Measurements from ENCODE around the gene OXGR1. TPM values are rescaled to one million over a fixed set of nuclear protein-coding genes. Genes with fewer than 3 reads are reported as not detected.

OXGR1 gene
- total and polyA plus RNA-seq, 9 of the 15 experiments (the other 6 are each of a cell fraction or from before 2014, with no cell fraction given): 0.03 TPM; not detected in 8

- no peak overlapping the region for H3K9ac ChIP-seq (ENCODE audit: insufficient read depth in 1 of 2, low read depth in 2 of 2, low read length in 2 of 2)
- no peaks in the 10 kb centered on the region for H3K9me3 ChIP-seq (replicated peaks; ENCODE audit: control insufficient read depth, insufficient read depth, low read depth, low read length)
- H3K9me1 ChIP-seq (ENCODE audit: control insufficient read depth, insufficient read depth, low read length): no peaks in the 10 kb centered on the region
- no peaks in the 10 kb centered on the region for H4K20me1 ChIP-seq (replicated peaks; ENCODE audit: control insufficient read depth, insufficient read depth, low read length)
- CTCF ChIA-PET (ENCODE audit: low intra/inter-chr PET ratio): interaction anchor here (0.7 to 1.2 kb wide), 2 partner anchors 328 to 536 kb away, joined by 3 read pairs; no protein-coding TSS in a partner anchor
- DNase-seq (ENCODE audit: extremely low read depth in 1 of 4, low spot score in 3 of 4) (peak; percentile 7 to 35 (median 17)), FAIRE-seq (peak; percentile 55), ATAC-seq (peak; percentile 82)
- no peak overlapping the region for H2AFZ ChIP-seq (ENCODE audit: low read depth, low read length)
- H3K4me2 ChIP-seq (ENCODE audit: insufficient read depth, low read length): no peak overlapping the region
- POLR2A ChIA-PET: no interaction called here
- WGBS (ENCODE audit: insufficient coverage, low coverage, missing lambda C conversion rate): 4% methylated on average over 2 of the region's 2 CpGs
- no peak overlapping the region for H3K27ac ChIP-seq (ENCODE audit: extremely low read depth, low read depth, low read length)
- H3K4me1 ChIP-seq (replicated peaks in 1 of 2; ENCODE audit: control insufficient read depth in 2 of 2, insufficient read depth in 2 of 2, low read length in 2 of 2): no peaks in the 10 kb centered on the region
- H3K79me2 ChIP-seq (ENCODE audit: control insufficient read depth, insufficient read depth, low read length): no peaks in the 10 kb centered on the region
- intact Hi-C loops (cut with micrococcal nuclease): loop anchor here (2.0 to 5.0 kb wide), 3 partner anchors 182 to 536 kb away; no protein-coding TSS in a partner anchor
- no peak overlapping the region for H3K4me3 ChIP-seq
- no TSS peak for BruUV-seq (replicated peaks)
- no peaks in the 10 kb centered on the region for H3K27me3 ChIP-seq (ENCODE audit: control insufficient read depth in 2 of 2, insufficient read depth in 2 of 2, low read length in 2 of 2)
- H3K36me3 ChIP-seq (ENCODE audit: control insufficient read depth, insufficient read depth, low read length): no peaks in the 10 kb centered on the region
- in situ Hi-C loops (cut with MboI): no loop called here
- TF ChIP-seq GATA2 (CRISPR knock-in tag; IDR thresholded peaks at IDR 0.05) (no peak), XRCC3 (IDR thresholded peaks at IDR 0.05) (no peak), ZNF584 (CRISPR knock-in tag; IDR thresholded peaks at IDR 0.05; ENCODE audit: low read depth) (no peak), NCOR1 (IDR thresholded peaks at IDR 0.05) (no peak), ZNF764 (CRISPR knock-in tag; IDR thresholded peaks at IDR 0.05; ENCODE audit: low read depth) (no peak), SMARCE1 (IDR thresholded peaks at IDR 0.05) (no peak), FOXM1 (IDR thresholded peaks at IDR 0.05; ENCODE audit: low read depth) (no peak), FOXM1 (CRISPR knock-in tag; IDR thresholded peaks at IDR 0.05; ENCODE audit: low read depth) (no peak), CREM (IDR thresholded peaks at IDR 0.05; ENCODE audit: low read depth) (no peak), ZNF124 (CRISPR knock-in tag; IDR thresholded peaks at IDR 0.05) (no peak), TBL1XR1 (IDR thresholded peaks at IDR 0.05; ENCODE audit: low read length in 2 of 2) (no peak), NCOA6 (IDR thresholded peaks at IDR 0.05) (no peak), ETV5 (CRISPR knock-in tag; IDR thresholded peaks at IDR 0.05; ENCODE audit: low read depth) (no peak), SNRNP70 (optimal IDR thresholded peaks at IDR 0.05; ENCODE audit: low read depth, low read length) (no peak), CEBPG (CRISPR knock-in tag; IDR thresholded peaks at IDR 0.05) (no peak), CEBPG (tag; conservative IDR thresholded peaks at IDR 0.05 in 1 of 2, IDR thresholded peaks at IDR 0.05 in 1 of 2) (no peak), DPF2 (IDR thresholded peaks at IDR 0.05) (no peak), CSDE1 (IDR thresholded peaks at IDR 0.05) (no peak), SMARCC2 (IDR thresholded peaks at IDR 0.05; ENCODE audit: low read depth) (no peak), HOMEZ (CRISPR knock-in tag; IDR thresholded peaks at IDR 0.05) (no peak)
- TF ChIP-seq, protein P1, sequence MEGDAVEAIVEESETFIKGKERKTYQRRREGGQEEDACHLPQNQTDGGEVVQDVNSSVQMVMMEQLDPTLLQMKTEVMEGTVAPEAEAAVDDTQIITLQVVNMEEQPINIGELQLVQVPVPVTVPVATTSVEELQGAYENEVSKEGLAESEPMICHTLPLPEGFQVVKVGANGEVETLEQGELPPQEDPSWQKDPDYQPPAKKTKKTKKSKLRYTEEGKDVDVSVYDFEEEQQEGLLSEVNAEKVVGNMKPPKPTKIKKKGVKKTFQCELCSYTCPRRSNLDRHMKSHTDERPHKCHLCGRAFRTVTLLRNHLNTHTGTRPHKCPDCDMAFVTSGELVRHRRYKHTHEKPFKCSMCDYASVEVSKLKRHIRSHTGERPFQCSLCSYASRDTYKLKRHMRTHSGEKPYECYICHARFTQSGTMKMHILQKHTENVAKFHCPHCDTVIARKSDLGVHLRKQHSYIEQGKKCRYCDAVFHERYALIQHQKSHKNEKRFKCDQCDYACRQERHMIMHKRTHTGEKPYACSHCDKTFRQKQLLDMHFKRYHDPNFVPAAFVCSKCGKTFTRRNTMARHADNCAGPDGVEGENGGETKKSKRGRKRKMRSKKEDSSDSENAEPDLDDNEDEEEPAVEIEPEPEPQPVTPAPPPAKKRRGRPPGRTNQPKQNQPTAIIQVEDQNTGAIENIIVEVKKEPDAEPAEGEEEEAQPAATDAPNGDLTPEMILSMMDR (IDR thresholded peaks at IDR 0.05 in 2 of 3, conservative IDR thresholded peaks at IDR 0.05 in 1 of 3; ENCODE audit: insufficient read depth in 2 of 3, low read depth in 1 of 3, low read length in 3 of 3): peak; percentile 1 to 54 (median 28); a peak in 4 of 6 replicates
Measured at GRCh38 chr13:97030705-97031452, 36.6 kb upstream of the OXGR1 start.

Data from K562 (cell line).